Activated B cell treated with CpG ODN at 0.5 μM for 24 hours (primary cell): ENCODE results near the gene GTF2H4. TPM values are rescaled to one million over a fixed set of nuclear protein-coding genes. Genes with fewer than 3 reads are reported as not detected.

ENCODE experiments used
- ATAC-seq: fragments of 200-7000 bp; cut with Tn5 transposase; one replicate; pipeline ENCODE4 v1.10.0; 2021; ENCODE audit warnings: low read depth, mild to moderate bottlenecking, moderate library complexity
- CTCF ChIA-PET: fragments of 350-600 bp; sonication (Branson Sonifier 250); formaldehyde crosslinking; loops from one replicate; lab custom pipeline; 2021; ENCODE audit warnings: antibody characterized with exemption; lab: Charles Lee
- POLR2A ChIA-PET: fragments of 350-600 bp; sonication (Branson Sonifier 250); formaldehyde crosslinking; loops from one replicate; lab custom pipeline; 2021; ENCODE audit warnings: antibody characterized with exemption; lab: Charles Lee
- DNase-seq: peaks from one replicate; pipeline ENCODE4 v3.0.0; 2022
- H3K27ac Mint-ChIP-seq: one replicate; pipeline ENCODE4 v1.8.0; 2020; ENCODE audit warnings: mixed read lengths
- H3K27me3 Mint-ChIP-seq: one replicate; pipeline ENCODE4 v1.8.0; 2021; ENCODE audit warnings: mixed read lengths
- H3K36me3 Mint-ChIP-seq: one replicate; pipeline ENCODE4 v1.8.0; 2021; ENCODE audit warnings: low read depth, mixed read lengths
- H3K4me1 Mint-ChIP-seq: one replicate; pipeline ENCODE4 v1.8.0; 2021; ENCODE audit warnings: mixed read lengths
- H3K4me3 Mint-ChIP-seq: one replicate; pipeline ENCODE4 v1.8.0; 2020; ENCODE audit warnings: mild to moderate bottlenecking, mixed read lengths
- H3K9me3 Mint-ChIP-seq: one replicate; pipeline ENCODE4 v1.8.0; 2020; ENCODE audit warnings: mixed read lengths
- intact Hi-C: fragments of 100-400 bp; cut with micrococcal nuclease; formaldehyde crosslinking; loops from one replicate; pipeline ENCODE4 v1.15.1; 2024
- total RNA-seq: library from RNA; stranded (reverse); gene quantifications from 2 replicates; pipeline ENCODE4 v1.2.3, GENCODE V29; 2022
- TF ChIP-seq, protein P1 (sequence below): fragments of 200-600 bp; IDR thresholded peaks from one replicate; pipeline ENCODE4 v1.8.0; 2022; ENCODE audit warnings: antibody characterized with exemption, mild to moderate bottlenecking

GTF2H4 gene
- total RNA-seq, 1 donor from 2014 or later = 42.3 TPM

DNA sequence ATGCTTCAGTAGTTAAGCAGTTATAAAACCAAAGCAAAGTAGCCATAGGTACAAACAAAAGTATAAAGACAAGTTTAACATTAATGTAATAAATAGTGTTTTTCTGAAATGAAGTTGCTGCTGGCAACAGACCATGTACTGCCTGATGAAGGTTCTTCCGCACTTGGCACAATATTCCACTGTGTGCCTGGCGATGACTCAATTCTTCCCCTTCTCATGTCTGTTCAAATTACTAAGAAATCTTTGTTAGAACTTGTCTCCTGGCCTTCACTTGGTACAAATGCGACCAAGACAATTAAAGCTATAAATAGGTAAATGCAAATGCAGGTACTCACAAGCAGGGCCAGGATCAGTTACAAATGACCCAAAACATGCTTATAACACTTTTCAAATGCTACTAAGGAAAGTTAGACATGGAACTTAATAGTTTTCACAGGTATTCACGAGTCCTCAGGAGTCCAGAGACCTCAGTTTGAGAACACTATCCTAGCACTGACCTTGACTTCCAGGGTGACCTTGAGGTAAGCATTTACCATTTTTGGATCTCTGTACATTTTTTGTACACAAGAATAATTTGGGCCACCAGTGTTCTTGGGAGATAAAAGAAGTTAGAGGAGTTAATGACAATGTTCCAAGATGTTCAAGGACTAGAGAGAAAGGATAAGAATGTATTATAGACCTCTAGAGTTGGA, 31.8 kb upstream of the GTF2H4 start:
- no peak for DNase-seq
- Mint-ChIP-seq H3K27ac (no peak overlapping the region), H3K4me1 (peaks cover 22% of the 10 kb centered on the region), H3K9me3 (peaks cover 7% of the 10 kb centered on the region), H3K36me3 (peaks cover 6% of the 10 kb centered on the region), H3K4me3 (no peak overlapping the region), H3K27me3 (no peaks in the 10 kb centered on the region)
- ChIA-PET POLR2A (no interaction called here), CTCF (interaction anchor here (0.7 to 2.3 kb wide), 3 partner anchors 48 to 197 kb away, joined by 3 to 8 read pairs (median 3); no protein-coding TSS in a partner anchor)
- intact Hi-C loops = loop anchor here (2.0 kb wide), 1 partner anchor 393 kb away; no protein-coding TSS in a partner anchor
- TF ChIP-seq, protein P1, sequence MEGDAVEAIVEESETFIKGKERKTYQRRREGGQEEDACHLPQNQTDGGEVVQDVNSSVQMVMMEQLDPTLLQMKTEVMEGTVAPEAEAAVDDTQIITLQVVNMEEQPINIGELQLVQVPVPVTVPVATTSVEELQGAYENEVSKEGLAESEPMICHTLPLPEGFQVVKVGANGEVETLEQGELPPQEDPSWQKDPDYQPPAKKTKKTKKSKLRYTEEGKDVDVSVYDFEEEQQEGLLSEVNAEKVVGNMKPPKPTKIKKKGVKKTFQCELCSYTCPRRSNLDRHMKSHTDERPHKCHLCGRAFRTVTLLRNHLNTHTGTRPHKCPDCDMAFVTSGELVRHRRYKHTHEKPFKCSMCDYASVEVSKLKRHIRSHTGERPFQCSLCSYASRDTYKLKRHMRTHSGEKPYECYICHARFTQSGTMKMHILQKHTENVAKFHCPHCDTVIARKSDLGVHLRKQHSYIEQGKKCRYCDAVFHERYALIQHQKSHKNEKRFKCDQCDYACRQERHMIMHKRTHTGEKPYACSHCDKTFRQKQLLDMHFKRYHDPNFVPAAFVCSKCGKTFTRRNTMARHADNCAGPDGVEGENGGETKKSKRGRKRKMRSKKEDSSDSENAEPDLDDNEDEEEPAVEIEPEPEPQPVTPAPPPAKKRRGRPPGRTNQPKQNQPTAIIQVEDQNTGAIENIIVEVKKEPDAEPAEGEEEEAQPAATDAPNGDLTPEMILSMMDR = no peak
- no peak for ATAC-seq

GRCh38 chr6:30877419-30878262, 30.4 kb upstream of the GTF2H4 start:
- ChIA-PET CTCF (interaction anchor here (1.2 to 2.3 kb wide), 4 partner anchors 50 to 209 kb away, joined by 3 to 8 read pairs (median 5); no protein-coding TSS in a partner anchor), POLR2A (interaction anchor here (1.3 kb wide), 1 partner anchor 31 kb away, joined by 3 read pairs; the partner anchor contains the start of gene GTF2H4)
- no peak overlapping the region for H3K4me3 Mint-ChIP-seq
- no peaks in the 10 kb centered on the region for H3K9me3 Mint-ChIP-seq
- DNase-seq = peak; percentile 51
- ATAC-seq = peak; percentile 84
- intact Hi-C loops = loop anchor here (1.0 to 2.0 kb wide), 3 partner anchors 49 to 395 kb away; partner anchors contain the start of gene IER3
- H3K4me1 Mint-ChIP-seq = peaks cover 36% of the 10 kb centered on the region
- H3K27me3 Mint-ChIP-seq = no peaks in the 10 kb centered on the region
- TF ChIP-seq, protein P1 = peak; percentile 19
- H3K27ac Mint-ChIP-seq = no peak overlapping the region
- H3K36me3 Mint-ChIP-seq = no peaks in the 10 kb centered on the region

DNA sequence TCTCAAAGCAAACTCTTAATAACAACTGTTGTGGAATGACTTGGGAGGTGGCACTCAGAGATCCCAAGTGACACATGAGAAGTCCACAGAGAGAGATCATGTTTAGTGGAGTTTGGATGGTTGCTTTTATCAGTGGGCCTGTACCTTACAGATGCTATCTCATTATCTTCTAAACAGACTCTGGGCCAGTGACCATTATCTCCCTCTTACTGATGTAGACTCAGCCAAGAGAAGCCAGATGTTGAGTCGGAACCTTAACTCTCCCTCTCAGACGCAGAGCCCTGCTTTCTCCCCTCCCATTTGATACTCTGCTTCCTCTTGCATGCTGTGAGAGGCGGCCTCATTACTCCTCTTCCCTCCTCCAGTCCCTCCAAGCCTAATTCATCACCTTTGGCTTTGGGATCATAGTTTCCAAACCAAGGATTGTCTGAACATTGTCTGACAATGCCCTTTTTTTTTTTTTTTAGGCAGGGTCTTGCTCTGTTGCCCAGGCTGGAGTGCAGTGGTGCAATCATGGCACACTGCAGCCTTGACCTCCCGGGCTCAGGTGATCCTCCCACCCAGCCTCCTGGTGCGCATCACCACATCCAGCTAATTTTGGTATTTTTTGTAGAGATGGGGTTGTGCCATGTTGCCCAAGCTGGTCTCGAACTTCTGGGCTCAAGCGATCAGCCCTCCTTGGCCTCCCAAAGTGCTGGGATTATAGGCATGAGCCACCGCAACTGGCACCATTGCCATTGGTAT, 28.2 kb upstream of the GTF2H4 start:
- POLR2A ChIA-PET = no interaction called here

DNA sequence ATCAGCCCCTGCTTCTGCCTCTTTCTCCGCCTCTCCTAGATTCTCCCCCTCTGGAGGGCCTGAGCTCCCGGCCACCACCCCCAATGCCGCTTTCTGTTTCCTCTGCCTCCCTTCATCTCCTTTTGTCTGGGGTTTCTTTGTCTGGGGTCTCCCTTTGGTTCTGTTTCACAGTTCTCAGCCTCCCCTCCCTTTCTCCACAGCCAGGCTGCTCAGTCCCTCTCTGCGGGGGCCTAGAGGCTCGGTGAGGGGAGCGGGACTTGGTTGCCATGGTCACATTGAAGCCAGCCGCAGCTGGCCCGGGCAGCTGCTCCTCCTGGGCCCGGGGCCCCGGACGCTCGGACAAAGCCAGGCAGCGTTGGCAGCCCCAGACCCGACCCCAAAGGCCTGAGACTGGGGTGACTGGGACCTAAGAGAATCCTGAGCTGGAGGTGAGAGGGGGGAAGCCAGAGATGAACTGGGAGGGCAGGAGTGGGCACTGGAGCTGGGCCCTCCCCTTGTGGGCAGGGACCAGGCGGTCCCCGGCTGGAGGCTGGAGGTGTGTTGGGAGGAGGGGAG, 27.2 kb upstream of the GTF2H4 start:
- no peaks in the 10 kb centered on the region for H3K9me3 Mint-ChIP-seq
- TF ChIP-seq, protein P1 = no peak
- H3K27ac Mint-ChIP-seq = peak overlapping the region; percentile 16
- H3K4me1 Mint-ChIP-seq = peaks cover 59% of the 10 kb centered on the region
- DNase-seq = no peak
- no peak overlapping the region for H3K4me3 Mint-ChIP-seq
- no peaks in the 10 kb centered on the region for H3K36me3 Mint-ChIP-seq
- POLR2A ChIA-PET = interaction anchor here (1.9 kb wide), 1 partner anchor 26 kb away, joined by 7 read pairs; no protein-coding TSS in a partner anchor
- no peak for ATAC-seq
- intact Hi-C loops = no loop called here
- H3K27me3 Mint-ChIP-seq = no peaks in the 10 kb centered on the region
- CTCF ChIA-PET = no interaction called here

More for the DNA sequence above, 28.2 kb upstream of the GTF2H4 start:
- no peaks in the 10 kb centered on the region for H3K9me3 Mint-ChIP-seq
- H3K4me3 Mint-ChIP-seq = no peak overlapping the region
- intact Hi-C loops = no loop called here
- peak overlapping the region; percentile 24 for H3K27ac Mint-ChIP-seq
- no peaks in the 10 kb centered on the region for H3K27me3 Mint-ChIP-seq
- CTCF ChIA-PET = interaction anchor here (2.0 to 2.2 kb wide), 2 partner anchors 51 to 58 kb away, joined by 6 read pairs; no protein-coding TSS in a partner anchor
- H3K36me3 Mint-ChIP-seq = no peaks in the 10 kb centered on the region
- no peak for DNase-seq
- no peak for ATAC-seq
- H3K4me1 Mint-ChIP-seq = peaks cover 50% of the 10 kb centered on the region
- TF ChIP-seq, protein P1 = no peak
